IMR-90 (cell line): ENCODE results near the gene MORF4L1. TPM values are rescaled to one million over a fixed set of nuclear protein-coding genes. Genes with fewer than 3 reads are reported as not detected.
A peak's percentile ranks its signal among the peaks of the same experiment; 100 is the strongest.

Experiments
- ATAC-seq: fragments of 200-7000 bp; cut with Tn5 transposase; 2 replicates; pipeline ENCODE4 v1.9.1; 2020; ENCODE audit warnings: low read depth, mild to moderate bottlenecking, moderate library complexity
- Bru-seq: library from RNA; stranded (reverse); fragments of 400-500 nt; gene quantifications from one replicate; lab custom pipeline; 2021; lab: Mats Ljungman, UMichigan
- BruChase-seq, 2 experiments: library from RNA; stranded (reverse); fragments of 400-500 nt; gene quantifications; one replicate each; lab custom pipeline; 2021; lab: Mats Ljungman, UMichigan
- BruUV-seq: library from RNA; stranded (reverse); fragments of 400-500 nt; replicated peaks from 2 replicates; lab custom pipeline; 2021; lab: Mats Ljungman, UMichigan
- CTCF ChIA-PET: fragments of 300-600 bp; formaldehyde crosslinking; extraction: SDS; loops from one replicate; lab custom pipeline; 2021; ENCODE audit warnings: antibody characterized with exemption; lab: Yijun Ruan, JAX
- POLR2A ChIA-PET: fragments of 300-600 bp; sonication (Branson Sonifier 250); formaldehyde crosslinking; loops from one replicate; lab custom pipeline; 2022; ENCODE audit warnings: antibody characterized with exemption; ENCODE audit not compliant: unreplicated experiment; lab: Charles Lee
- DNase-seq: peaks from one replicate; pipeline ENCODE4 v3.0.0; 2013
- H2AFZ ChIP-seq: replicated peaks from 2 replicates; pipeline ENCODE3; 2013; ENCODE audit warnings: low read length, mild to moderate bottlenecking; ENCODE audit not compliant: poor library complexity
- H2AK5ac ChIP-seq: 2 replicates; pipeline ENCODE4 v1.6.1; 2013; ENCODE audit warnings: low read depth, low read length, inconsistent platforms
- H2AK9ac ChIP-seq: replicated peaks from 2 replicates; pipeline ENCODE3; 2013; ENCODE audit warnings: mild to moderate bottlenecking, low read depth, low read length, moderate library complexity; ENCODE audit not compliant: poor library complexity
- H2BK120ac ChIP-seq: 2 replicates; pipeline ENCODE4 v1.6.1; 2013; ENCODE audit warnings: low read depth, low read length, inconsistent platforms
- H2BK15ac ChIP-seq: 3 replicates; pipeline ENCODE4 v1.6.1; 2013; ENCODE audit warnings: low read depth, low read length, inconsistent platforms
- H2BK20ac ChIP-seq: 2 replicates; pipeline ENCODE4 v1.6.1; 2013; ENCODE audit warnings: low read depth, mild to moderate bottlenecking, inconsistent platforms, low read length, moderate library complexity
- H2BK5ac ChIP-seq: 2 replicates; pipeline ENCODE4 v1.6.1; 2013; ENCODE audit warnings: mild to moderate bottlenecking, low read depth, low read length, inconsistent platforms; ENCODE audit not compliant: poor library complexity, severe bottlenecking
- H3K14ac ChIP-seq: replicated peaks from 2 replicates; pipeline ENCODE4 v1.6.1; 2013; ENCODE audit warnings: low read depth, low read length, inconsistent platforms
- H3K18ac ChIP-seq: 2 replicates; pipeline ENCODE4 v1.6.1; 2013; ENCODE audit warnings: low read depth, low read length, control low read depth
- H3K23ac ChIP-seq: 2 replicates; pipeline ENCODE4 v1.6.1; 2013; ENCODE audit warnings: low read depth, low read length, inconsistent platforms
- H3K27ac ChIP-seq: 2 replicates; pipeline ENCODE4 v1.5.1; 2013; ENCODE audit warnings: mild to moderate bottlenecking, control low read depth, low read length; ENCODE audit not compliant: insufficient read depth
- H3K27me3 ChIP-seq: 2 replicates; pipeline ENCODE4 v1.6.1; 2013; ENCODE audit warnings: low read length; ENCODE audit not compliant: control insufficient read depth, insufficient read depth
- H3K36me3 ChIP-seq: 2 replicates; pipeline ENCODE4 v1.6.1; 2013; ENCODE audit warnings: low read length, mixed read lengths; ENCODE audit not compliant: control insufficient read depth, insufficient read depth
- H3K4ac ChIP-seq: 2 replicates; pipeline ENCODE4 v1.6.1; 2013; ENCODE audit warnings: low read depth, low read length, inconsistent platforms
- H3K4me1 ChIP-seq: 2 replicates; pipeline ENCODE4 v1.6.1; 2013; ENCODE audit warnings: low read length, mixed read lengths; ENCODE audit not compliant: control insufficient read depth, insufficient read depth
- H3K4me2 ChIP-seq: 2 replicates; pipeline ENCODE4 v1.6.1; 2013; ENCODE audit warnings: low read depth, mild to moderate bottlenecking, control low read depth, low read length, moderate library complexity
- H3K4me3 ChIP-seq: 2 replicates; pipeline ENCODE4 v1.5.1; 2013; ENCODE audit warnings: low read depth, mild to moderate bottlenecking, control low read depth, low read length, moderate library complexity; ENCODE audit not compliant: insufficient read depth
- H3K56ac ChIP-seq: 2 replicates; pipeline ENCODE4 v1.6.1; 2013; ENCODE audit warnings: low read length, inconsistent platforms; ENCODE audit not compliant: insufficient read depth; ENCODE audit errors: extremely low read depth
- H3K79me1 ChIP-seq, 2 experiments: 2 replicates each; pipeline ENCODE4 v1.6.1; 2013; ENCODE audit warnings: low read length in 2 of 2, inconsistent platforms in 1 of 2, low read depth in 1 of 2
- H3K9ac ChIP-seq: 2 replicates; pipeline ENCODE4 v1.6.1; 2013; ENCODE audit warnings: low read depth, low read length, control low read depth
- H3K9me1 ChIP-seq: 2 replicates; pipeline ENCODE4 v1.6.1; 2013; ENCODE audit warnings: low read length, inconsistent platforms; ENCODE audit not compliant: insufficient read depth
- H3K9me3 ChIP-seq: 2 replicates; pipeline ENCODE4 v1.6.1; 2013; ENCODE audit warnings: low read length; ENCODE audit not compliant: control insufficient read depth, insufficient read depth
- H4K20me1 ChIP-seq: 2 replicates; pipeline ENCODE4 v1.6.1; 2013; ENCODE audit warnings: low read length, inconsistent platforms; ENCODE audit not compliant: insufficient read depth
- H4K5ac ChIP-seq: 2 replicates; pipeline ENCODE4 v1.6.1; 2013; ENCODE audit warnings: mild to moderate bottlenecking, low read depth, low read length, control low read depth
- H4K8ac ChIP-seq, 2 experiments: 2 replicates each; pipeline ENCODE4 v1.6.1; 2013; ENCODE audit warnings: low read depth in 2 of 2, low read length in 2 of 2, control low read depth in 1 of 2, inconsistent platforms in 1 of 2
- H4K91ac ChIP-seq: 2 replicates; pipeline ENCODE4 v1.6.1; 2013; ENCODE audit warnings: low read depth, low read length, inconsistent platforms; ENCODE audit not compliant: insufficient read depth
- CEBPB ChIP-seq: IDR thresholded peaks from 2 replicates; pipeline ENCODE4 v1.6.1; 2012; ENCODE audit warnings: low read depth, low read length, improper control_type of control experiment
- CHD1 ChIP-seq: IDR thresholded peaks from 2 replicates; pipeline ENCODE4 v1.6.1; 2012; ENCODE audit warnings: low read depth, low read length, improper control_type of control experiment
- MAZ ChIP-seq: IDR thresholded peaks from 2 replicates; pipeline ENCODE4 v1.6.1; 2012; ENCODE audit warnings: low read depth, mild to moderate bottlenecking, low read length, improper control_type of control experiment, moderate library complexity, borderline replicate concordance
- MXI1 ChIP-seq: IDR thresholded peaks from 2 replicates; pipeline ENCODE4 v1.6.1; 2012; ENCODE audit warnings: low read depth, mild to moderate bottlenecking, low read length, moderate library complexity, borderline replicate concordance
- RAD21 ChIP-seq: IDR thresholded peaks from 2 replicates; pipeline ENCODE4 v1.6.1; 2012; ENCODE audit warnings: low read length, improper control_type of control experiment
- RCOR1 ChIP-seq: IDR thresholded peaks from 2 replicates; pipeline ENCODE4 v1.6.1; 2012; ENCODE audit warnings: mild to moderate bottlenecking, low read length, improper control_type of control experiment; ENCODE audit not compliant: insufficient replicate concordance
- WGBS, 2 experiments: methylation state at CpG; one replicate each; pipeline versions ENCODE4 v1.1.5 to v1.1.7; 2013; ENCODE audit warnings: missing lambda C conversion rate in 2 of 2; ENCODE audit not compliant: insufficient read length in 1 of 2; ENCODE audit errors: extremely low coverage in 2 of 2; 5-methylcytosine and 5-hydroxymethylcytosine counted together
- dilution Hi-C: fragments of 300-500 bp; cut with HindIII; formaldehyde crosslinking; loops from one replicate; pipeline ENCODE4 v1.14.3; 2018; ENCODE audit warnings: low sequenced_read_pairs; ENCODE audit not compliant: unreplicated experiment
- in situ Hi-C: fragments of 300-500 bp; cut with MboI; formaldehyde crosslinking; loops from 3 replicates; pipeline ENCODE4 v1.14.3; 2019; ENCODE audit warnings: low sequenced_read_pairs, inconsistent platforms, mixed read lengths
- intact Hi-C: fragments of 100-400 bp; cut with micrococcal nuclease; formaldehyde crosslinking; loops from 2 replicates; pipeline ENCODE4 v1.10.0; 2022
- long read RNA-seq: library from polyadenylated mRNA; unstranded; transcript quantifications from one replicate; pipeline ENCODE4 v2.0.0, GENCODE V29; 2021; ENCODE audit not compliant: unreplicated experiment
- polyA plus RNA-seq, 3 experiments: library from polyadenylated mRNA; depleted of rRNA; stranded (reverse); fragments of >200 nt; gene quantifications; 2 replicates each; pipeline ENCODE4 v1.2.3, GENCODE V29; 2012; ENCODE audit warnings: low replicate concordance in 1 of 3
- total RNA-seq: library from RNA; depleted of rRNA; stranded (reverse); fragments of >200 nt; gene quantifications from 2 replicates; pipeline ENCODE4 v1.2.3, GENCODE V29; 2012; rRNA removed
- TF ChIP-seq, protein P1 (sequence below): fragments of 150-350 bp; IDR thresholded peaks from 2 replicates; pipeline ENCODE4 v1.6.1; 2017; ENCODE audit warnings: mild to moderate bottlenecking, antibody characterized with exemption, low read length, low read depth
- TF ChIP-seq, protein P2 (sequence below): fragments of 150-350 bp; IDR thresholded peaks from 2 replicates; pipeline ENCODE4 v1.6.1; 2016; ENCODE audit warnings: low read depth, mild to moderate bottlenecking, low read length, moderate library complexity, borderline replicate concordance

The MORF4L1 gene, protein sequence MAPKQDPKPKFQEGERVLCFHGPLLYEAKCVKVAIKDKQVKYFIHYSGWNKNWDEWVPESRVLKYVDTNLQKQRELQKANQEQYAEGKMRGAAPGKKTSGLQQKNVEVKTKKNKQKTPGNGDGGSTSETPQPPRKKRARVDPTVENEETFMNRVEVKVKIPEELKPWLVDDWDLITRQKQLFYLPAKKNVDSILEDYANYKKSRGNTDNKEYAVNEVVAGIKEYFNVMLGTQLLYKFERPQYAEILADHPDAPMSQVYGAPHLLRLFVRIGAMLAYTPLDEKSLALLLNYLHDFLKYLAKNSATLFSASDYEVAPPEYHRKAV
- total RNA-seq (217 and 485 TPM in 2 replicates), polyA plus RNA-seq (2012; rRNA removed) (354 and 392 TPM in 2 replicates), Bru-seq, nascent RNA (percentile 94 among the genes with signal in this experiment), BruChase-seq, experiment 1, labeled RNA remaining after a 6-hour chase (percentile 92 among the genes with signal in this experiment), BruChase-seq, experiment 2, labeled RNA remaining after a 2-hour chase (percentile 85 among the genes with signal in this experiment)
- 33.6 and 79.5 TPM in 2 replicates for polyA plus RNA-seq (2012; cell fraction: cytosol; rRNA removed)
- polyA plus RNA-seq (2012; cell fraction: nucleus; rRNA removed; ENCODE audit: low replicate concordance): 6.7 and 91.3 TPM in 2 replicates
- long read RNA-seq, transcript MORF4L1-203 (12 exons, 1,880 nt): major isoform, 209 of 276 reads
- long read RNA-seq, transcript MORF4L1-201 (13 exons, 2,359 nt): minor isoform, 12 of 276 reads
- long read RNA-seq, partial matches to known transcripts: 30 of 276 reads
- long read RNA-seq, other reads (novel, unspliced or antisense): 19 of 276 reads

DNA sequence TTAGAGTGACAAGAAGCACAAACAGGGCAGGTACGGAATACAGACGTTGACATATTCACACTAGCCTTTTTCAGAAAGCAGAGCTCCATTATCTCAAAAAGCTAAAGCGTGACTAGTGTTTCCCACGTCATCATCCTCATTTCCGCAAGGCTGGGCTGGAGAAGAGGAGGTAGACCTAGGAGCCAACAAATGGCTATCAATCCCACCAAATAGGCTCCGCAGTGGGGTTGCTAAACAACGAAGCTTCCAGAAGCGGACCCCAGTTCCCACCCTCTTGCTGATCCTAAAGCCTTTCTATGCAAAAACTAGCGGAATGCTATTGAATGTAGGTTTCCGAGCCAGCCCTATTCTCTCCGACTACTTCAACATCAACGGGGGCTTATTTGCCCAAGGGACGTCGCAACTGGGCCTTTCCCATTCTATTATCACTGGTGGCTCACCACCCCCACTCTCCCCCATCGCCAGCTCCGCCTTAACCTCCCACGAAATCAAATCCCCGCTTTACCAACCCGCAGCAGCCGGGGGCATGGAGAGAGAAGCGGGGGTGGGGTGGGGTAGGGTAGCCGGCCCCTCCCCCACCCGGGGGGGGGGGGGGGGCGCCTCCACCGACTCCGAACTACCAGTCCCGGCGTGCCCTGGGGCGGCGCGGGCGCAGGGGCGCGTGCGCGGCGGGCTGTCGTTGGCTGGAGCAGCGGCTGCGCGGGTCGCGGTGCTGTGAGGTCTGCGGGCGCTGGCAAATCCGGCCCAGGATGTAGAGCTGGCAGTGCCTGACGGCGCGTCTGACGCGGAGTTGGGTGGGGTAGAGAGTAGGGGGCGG is at the start of gene MORF4L1:
Gene MORF4L1 (plus strand): TSS at position 736 of the 817 bp plus-strand sequence. CDS start 128 bp downstream, outside the sequence.
- Histone ChIP-seq H3K4ac (peak within 1 kb of the TSS; percentile 100), H3K9ac (peak within 1 kb of the TSS; percentile 98), H3K27me3 (no peaks in the 10 kb centered on the region), H2AFZ (peak within 1 kb of the TSS; percentile 90), H3K4me2 (peak within 1 kb of the TSS; percentile 96), H3K18ac (peak within 1 kb of the TSS; percentile 81), H4K5ac (peak within 1 kb of the TSS; percentile 99), H3K4me3 (peak within 1 kb of the TSS; percentile 67), H2AK5ac (peak within 1 kb of the TSS; percentile 100), H2BK15ac (peak within 1 kb of the TSS; percentile 83; the same call in 2 of the 3 replicates), H3K27ac (peak within 1 kb of the TSS; percentile 94), H2BK120ac (peak within 1 kb of the TSS; percentile 83), H3K36me3 (no peaks in the 10 kb centered on the region), H2BK5ac (peak within 1 kb of the TSS; percentile 93), H3K4me1 (peaks cover 2% of the 10 kb centered on the region; the same call in 1 of the 2 replicates), H3K23ac (peak within 1 kb of the TSS; percentile 100), H3K56ac (peak within 1 kb of the TSS; percentile 100), H4K20me1 (peaks cover 39% of the 10 kb centered on the region), H3K9me3 (no peaks in the 10 kb centered on the region), H3K14ac (peak within 1 kb of the TSS; percentile 100), H2AK9ac (peak within 1 kb of the TSS; percentile 100), H3K79me1 (peaks cover 3 to 16% of the 10 kb centered on the region in 2 experiments; a peak in 2 of 4 replicates), H4K8ac (peak within 1 kb of the TSS; percentile 99 to 100), H3K9me1 (no peaks in the 10 kb centered on the region), H4K91ac (peak within 1 kb of the TSS; percentile 100), H2BK20ac (peak within 1 kb of the TSS; percentile 47)
- ChIA-PET POLR2A (interaction anchor here (0.6 kb wide), 1 partner anchor 308 kb away, joined by 7 read pairs; no protein-coding TSS in a partner anchor), CTCF (interaction anchor here (0.7 to 1.0 kb wide), 2 partner anchors 13 to 64 kb away, joined by 4 to 6 read pairs; no protein-coding TSS in a partner anchor)
- peak; percentile 90 for ATAC-seq
- TF ChIP-seq CHD1: no peak
- TF ChIP-seq MXI1: peak; percentile 10; the same call in 1 of the 2 replicates
- no peak for TF ChIP-seq RAD21
- TF ChIP-seq CEBPB: no peak
- no peak for TF ChIP-seq RCOR1
- peak; percentile 85 for TF ChIP-seq MAZ
- TF ChIP-seq, protein P1, sequence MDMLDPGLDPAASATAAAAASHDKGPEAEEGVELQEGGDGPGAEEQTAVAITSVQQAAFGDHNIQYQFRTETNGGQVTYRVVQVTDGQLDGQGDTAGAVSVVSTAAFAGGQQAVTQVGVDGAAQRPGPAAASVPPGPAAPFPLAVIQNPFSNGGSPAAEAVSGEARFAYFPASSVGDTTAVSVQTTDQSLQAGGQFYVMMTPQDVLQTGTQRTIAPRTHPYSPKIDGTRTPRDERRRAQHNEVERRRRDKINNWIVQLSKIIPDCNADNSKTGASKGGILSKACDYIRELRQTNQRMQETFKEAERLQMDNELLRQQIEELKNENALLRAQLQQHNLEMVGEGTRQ: peak; percentile 38; the same call in 1 of the 2 replicates
- TF ChIP-seq, protein P2, sequence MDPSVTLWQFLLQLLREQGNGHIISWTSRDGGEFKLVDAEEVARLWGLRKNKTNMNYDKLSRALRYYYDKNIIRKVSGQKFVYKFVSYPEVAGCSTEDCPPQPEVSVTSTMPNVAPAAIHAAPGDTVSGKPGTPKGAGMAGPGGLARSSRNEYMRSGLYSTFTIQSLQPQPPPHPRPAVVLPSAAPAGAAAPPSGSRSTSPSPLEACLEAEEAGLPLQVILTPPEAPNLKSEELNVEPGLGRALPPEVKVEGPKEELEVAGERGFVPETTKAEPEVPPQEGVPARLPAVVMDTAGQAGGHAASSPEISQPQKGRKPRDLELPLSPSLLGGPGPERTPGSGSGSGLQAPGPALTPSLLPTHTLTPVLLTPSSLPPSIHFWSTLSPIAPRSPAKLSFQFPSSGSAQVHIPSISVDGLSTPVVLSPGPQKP: no peak
- in situ Hi-C loops (no loop called here), intact Hi-C loops (loop anchor here (5.0 kb wide), 1 partner anchor 120 kb away; no protein-coding TSS in a partner anchor), dilution Hi-C loops (no loop called here)
- DNase-seq: peak; percentile 95
- WGBS, 2 experiments: no CpG with 5 or more reads among the region's 52 CpGs
- no TSS peak for BruUV-seq
